Thymus (tissue), 11 donors: ENCODE results near the gene LRRC25. TPM values are rescaled to one million over a fixed set of nuclear protein-coding genes. Genes with fewer than 3 reads are reported as not detected.
"Not testable (repeated sequence)": the region's sequence is repeated elsewhere in the genome, so short reads cannot be mapped to it uniquely, and the experiment has no call there.

ENCODE experiments used
- DNase-seq, 9 donors: peaks; one replicate each; pipeline ENCODE4 v3.0.0-alpha.2; 2013; ENCODE audit warnings: low spot score in 9 of 9, low read depth in 6 of 9, missing footprints in 1 of 9
- H3K27ac ChIP-seq, 2 donors: one replicate each; pipeline ENCODE4 v1.5.1; 2013; ENCODE audit warnings: control low read depth in 1 of 2, low read depth in 1 of 2, low read length in 1 of 2, mild to moderate bottlenecking in 1 of 2, moderate library complexity in 1 of 2
- H3K27me3 ChIP-seq, 2 donors: one replicate each; pipeline ENCODE4 v1.5.1; 2013; ENCODE audit warnings: low read length in 1 of 2; ENCODE audit not compliant: control insufficient read depth in 2 of 2, insufficient read depth in 1 of 2
- H3K36me3 ChIP-seq, 2 donors: one replicate each; pipeline ENCODE4 v1.5.1; 2013; ENCODE audit warnings: low read length in 1 of 2, mild to moderate bottlenecking in 1 of 2, moderate library complexity in 1 of 2; ENCODE audit not compliant: control insufficient read depth in 2 of 2, insufficient read depth in 2 of 2
- H3K4me1 ChIP-seq, 2 donors: one replicate each; pipeline ENCODE4 v1.5.1; 2013; ENCODE audit warnings: low read length in 2 of 2; ENCODE audit not compliant: control insufficient read depth in 2 of 2, insufficient read depth in 2 of 2
- H3K4me3 ChIP-seq, 2 donors: one replicate each; pipeline ENCODE4 v1.5.1; 2013; ENCODE audit warnings: low read length in 2 of 2, control low read depth in 1 of 2, mild to moderate bottlenecking in 1 of 2
- H3K9me3 ChIP-seq, 2 donors: one replicate each; pipeline ENCODE4 v1.5.1; 2013; ENCODE audit warnings: low read length in 1 of 2, mild to moderate bottlenecking in 1 of 2; ENCODE audit not compliant: control insufficient read depth in 2 of 2, insufficient read depth in 1 of 2
- WGBS: extraction: QIAGEN DNeasy Blood & Tissue Kit; methylation state at CpG from one replicate; pipeline ENCODE4 v1.1.7; 2013; 5-methylcytosine and 5-hydroxymethylcytosine counted together
- polyA plus RNA-seq: library from polyadenylated mRNA; stranded (reverse); fragments of 200-250 nt; gene quantifications from one replicate; pipeline ENCODE4 v1.2.3, GENCODE V29; 2013
- total RNA-seq: library from RNA; stranded (reverse); fragments of 120-200 nt; gene quantifications from one replicate; pipeline ENCODE4 v1.2.4, GENCODE V29; 2013
- donor health status: healthy.

Gene LRRC25
- total and polyA plus RNA-seq, 2 donors: 2.5 to 6.2 TPM

DNA sequence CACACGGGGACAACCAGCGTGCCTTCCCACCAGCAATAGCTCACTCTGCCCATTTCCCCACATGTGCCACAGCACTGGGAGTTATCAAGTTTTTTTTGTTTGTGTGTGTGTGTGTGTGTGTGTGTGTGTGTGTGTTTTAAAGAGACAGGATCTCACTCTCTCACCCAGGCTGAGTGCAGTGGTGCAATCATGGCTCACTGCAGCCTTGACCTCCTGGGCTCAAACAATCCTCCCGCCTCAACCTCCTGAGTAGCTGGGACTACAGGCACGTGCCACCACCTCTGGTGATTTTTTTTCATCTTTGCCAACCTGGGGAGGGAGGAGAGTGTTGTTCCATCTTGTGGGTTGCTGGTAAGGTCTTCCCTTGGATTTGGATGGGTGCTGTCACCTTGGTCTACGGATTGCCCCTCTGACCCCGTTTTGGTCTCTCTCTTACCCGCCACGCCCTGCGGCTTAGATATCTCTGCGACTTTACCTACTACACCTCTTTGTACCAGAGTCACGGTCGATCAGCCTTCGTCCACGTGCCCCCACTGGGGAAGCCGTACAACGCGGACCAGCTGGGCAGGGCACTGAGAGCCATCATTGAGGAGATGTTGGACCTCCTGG, 34.4 kb downstream of the LRRC25 start:
- Histone ChIP-seq H3K4me3 (no peak overlapping the region), H3K4me1 (peaks cover 0 to 5% of the 10 kb centered on the region in 2 donors), H3K36me3 (peaks cover 25 to 48% of the 10 kb centered on the region in 2 donors), H3K9me3 (peaks cover 1 to 5% of the 10 kb centered on the region in 2 donors), H3K27ac (no peak overlapping the region), H3K27me3 (no peaks in the 10 kb centered on the region)
- DNase-seq: no peak
- 98% methylated on average over 17 of the region's 17 CpGs for WGBS

DNA sequence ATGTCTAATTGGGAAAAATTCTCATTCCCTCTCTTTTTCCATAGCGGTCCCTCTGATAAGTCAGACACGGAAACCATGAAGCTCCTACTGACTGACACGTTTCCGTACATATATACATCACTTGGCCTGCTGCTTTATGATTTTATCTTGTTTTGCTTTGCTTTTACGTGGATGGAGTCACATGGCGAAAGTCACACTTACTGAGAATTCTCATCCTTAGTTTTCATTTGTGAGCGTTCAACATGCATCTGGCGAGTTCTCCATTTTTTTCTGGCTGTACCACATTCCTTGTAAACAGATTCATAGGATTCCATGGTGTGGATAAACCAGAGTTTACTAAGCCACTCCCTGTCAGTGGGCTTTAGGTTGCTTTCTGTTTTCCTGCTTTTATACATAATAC, 35.8 kb downstream of the LRRC25 start:
- WGBS: 98% methylated on average over 8 of the region's 8 CpGs
- no peak for DNase-seq
- Histone ChIP-seq H3K4me3 (no peak overlapping the region), H3K27ac (no peak overlapping the region), H3K27me3 (no peaks in the 10 kb centered on the region), H3K36me3 (peaks cover 36 to 59% of the 10 kb centered on the region in 2 donors), H3K9me3 (peaks cover 3 to 5% of the 10 kb centered on the region in 2 donors), H3K4me1 (peaks cover 0 to 5% of the 10 kb centered on the region in 2 donors)

DNA sequence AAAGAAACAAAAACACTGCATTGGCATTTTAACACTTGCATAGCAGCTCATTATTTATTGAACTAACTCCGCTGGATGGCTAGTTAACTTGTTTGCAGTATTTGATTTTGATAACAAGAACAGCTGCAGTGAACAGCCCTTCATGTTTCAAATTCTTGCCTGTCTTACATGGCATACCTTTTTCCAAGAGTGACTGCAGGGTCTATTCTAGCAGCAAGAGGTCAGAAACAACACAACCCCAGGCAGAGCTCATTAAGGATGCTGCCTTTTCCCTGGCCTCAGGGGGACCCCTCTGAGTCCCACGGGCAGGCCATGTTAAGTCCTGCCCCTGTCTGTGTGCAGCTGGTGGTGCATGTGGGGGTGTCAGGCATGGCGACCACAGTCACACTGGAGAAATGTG, 40.4 kb downstream of the LRRC25 start:
- peaks cover 0 to 2% of the 10 kb centered on the region in 2 donors for H3K9me3 ChIP-seq
- no peaks in the 10 kb centered on the region for H3K27me3 ChIP-seq
- no peaks in the 10 kb centered on the region for H3K4me1 ChIP-seq
- peaks cover 29 to 44% of the 10 kb centered on the region in 2 donors for H3K36me3 ChIP-seq
- no peak overlapping the region for H3K27ac ChIP-seq
- DNase-seq: no peak
- 98% methylated on average over 3 of the region's 3 CpGs for WGBS
- no peak overlapping the region for H3K4me3 ChIP-seq

DNA sequence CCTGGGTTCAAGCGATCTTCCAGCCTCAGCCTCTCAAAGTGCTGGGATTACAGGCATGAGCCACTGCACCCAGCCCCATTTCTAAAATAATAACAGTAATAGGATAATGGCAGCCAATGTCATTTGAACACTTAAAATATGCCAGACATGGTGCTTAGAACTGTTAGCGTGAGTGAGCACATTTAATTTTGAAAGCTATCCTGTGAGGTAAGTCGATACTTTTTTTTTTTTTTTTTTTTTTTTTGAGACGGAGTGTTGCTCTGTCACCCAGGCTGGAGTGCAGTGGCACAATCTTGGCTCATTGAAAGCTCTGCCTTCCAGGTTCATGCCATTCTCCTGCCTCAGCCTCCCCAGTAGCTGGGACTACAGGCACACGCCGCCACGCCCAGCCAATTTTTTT, 42.7 kb downstream of the LRRC25 start:
- DNase-seq, H3K9me3 ChIP-seq, H3K4me3 ChIP-seq, H3K4me1 ChIP-seq, H3K27me3 ChIP-seq, H3K27ac ChIP-seq: not testable (repeated sequence)
- H3K36me3 ChIP-seq: peaks cover 26 to 34% of the 10 kb centered on the region in 2 donors
- WGBS: 98% methylated on average over 7 of the region's 7 CpGs

DNA sequence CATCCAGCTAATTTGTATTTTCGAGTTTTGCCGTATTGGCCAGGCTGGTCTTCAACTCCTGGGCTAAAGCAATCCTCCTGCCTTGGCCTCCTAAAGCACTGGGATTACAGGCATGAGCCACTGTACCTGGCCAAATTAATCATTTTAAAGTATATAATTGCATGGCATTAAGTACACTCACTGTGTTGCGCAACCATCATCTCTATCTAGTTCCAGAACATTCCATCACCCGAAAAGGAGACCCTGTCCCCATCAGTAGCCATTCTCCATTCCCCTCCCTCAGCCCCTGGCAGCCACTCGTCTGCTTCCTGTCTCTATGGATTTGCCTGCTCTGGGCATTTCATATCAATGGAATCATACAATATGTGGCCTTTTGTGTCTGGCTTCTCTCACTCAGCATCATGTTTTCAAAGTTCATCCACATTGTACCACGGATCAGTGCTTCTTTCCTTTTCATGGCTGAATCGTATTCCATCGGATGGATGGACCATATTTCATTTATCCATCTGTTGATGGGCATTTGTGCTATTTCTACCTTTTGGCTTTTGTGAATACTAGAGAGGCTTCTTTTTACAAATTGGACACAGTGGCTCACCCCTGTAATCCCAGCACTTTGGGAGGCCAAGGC, 43.9 kb downstream of the LRRC25 start:
- Histone ChIP-seq H3K4me3 (no peak overlapping the region), H3K36me3 (peaks cover 22 to 26% of the 10 kb centered on the region in 2 donors), H3K4me1 (no peaks in the 10 kb centered on the region), H3K9me3 (peaks cover 0 to 2% of the 10 kb centered on the region in 2 donors), H3K27ac (no peak overlapping the region), H3K27me3 (no peaks in the 10 kb centered on the region)
- DNase-seq: no peak
- WGBS: 98% methylated on average over 8 of the region's 8 CpGs

DNA sequence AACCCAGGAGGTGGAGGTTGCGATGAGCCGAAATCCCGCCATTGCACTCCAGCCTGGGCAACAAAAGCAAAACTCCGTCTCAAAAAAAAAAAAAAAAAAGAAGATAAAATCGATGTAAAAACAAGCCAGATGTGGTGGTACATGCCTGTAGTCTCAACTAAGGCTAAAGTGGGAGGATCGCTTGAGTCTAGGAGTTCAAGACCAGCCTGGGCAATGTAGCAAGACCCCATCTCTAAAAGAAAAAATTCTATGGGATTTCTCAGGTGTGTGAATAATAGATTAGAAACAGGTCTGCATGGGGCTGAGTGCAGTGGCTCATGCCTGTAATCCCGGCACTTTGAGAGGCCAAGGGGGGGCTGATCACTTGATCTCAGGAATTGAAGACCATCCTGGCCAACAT, 45.9 kb downstream of the LRRC25 start:
- Histone ChIP-seq H3K27ac (no peak overlapping the region), H3K4me1 (no peaks in the 10 kb centered on the region), H3K27me3 (no peaks in the 10 kb centered on the region), H3K9me3 (peaks cover 0 to 3% of the 10 kb centered on the region in 2 donors), H3K4me3 (no peak overlapping the region), H3K36me3 (peaks cover 11 to 18% of the 10 kb centered on the region in 2 donors)
- WGBS: 97% methylated on average over 7 of the region's 7 CpGs
- no peak for DNase-seq

DNA sequence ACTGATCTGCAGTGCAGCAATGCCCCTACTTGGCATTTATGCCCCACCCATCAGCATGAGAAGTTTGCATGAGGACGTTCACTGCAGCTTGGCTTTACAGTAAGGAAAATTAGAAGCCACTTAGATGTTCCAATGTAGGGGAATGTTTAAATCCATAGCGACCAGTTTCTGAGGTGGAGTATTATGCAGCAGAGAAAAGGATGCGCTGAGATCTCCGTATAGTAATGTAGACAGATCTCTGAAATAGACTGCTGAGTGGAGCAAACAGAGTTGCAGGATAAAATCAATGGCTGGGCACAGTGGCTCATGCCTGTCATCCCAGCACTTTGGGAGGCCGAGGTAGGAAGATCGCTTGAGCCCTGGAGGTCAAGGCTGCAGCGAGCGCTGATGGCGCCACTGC, 46.9 kb downstream of the LRRC25 start:
- Histone ChIP-seq H3K4me3 (no peak overlapping the region), H3K4me1 (no peaks in the 10 kb centered on the region), H3K36me3 (peaks cover 7 to 10% of the 10 kb centered on the region in 2 donors), H3K9me3 (peaks cover 0 to 3% of the 10 kb centered on the region in 2 donors), H3K27ac (no peak overlapping the region), H3K27me3 (no peaks in the 10 kb centered on the region)
- WGBS: 94% methylated on average over 9 of the region's 9 CpGs
- DNase-seq: no peak

DNA sequence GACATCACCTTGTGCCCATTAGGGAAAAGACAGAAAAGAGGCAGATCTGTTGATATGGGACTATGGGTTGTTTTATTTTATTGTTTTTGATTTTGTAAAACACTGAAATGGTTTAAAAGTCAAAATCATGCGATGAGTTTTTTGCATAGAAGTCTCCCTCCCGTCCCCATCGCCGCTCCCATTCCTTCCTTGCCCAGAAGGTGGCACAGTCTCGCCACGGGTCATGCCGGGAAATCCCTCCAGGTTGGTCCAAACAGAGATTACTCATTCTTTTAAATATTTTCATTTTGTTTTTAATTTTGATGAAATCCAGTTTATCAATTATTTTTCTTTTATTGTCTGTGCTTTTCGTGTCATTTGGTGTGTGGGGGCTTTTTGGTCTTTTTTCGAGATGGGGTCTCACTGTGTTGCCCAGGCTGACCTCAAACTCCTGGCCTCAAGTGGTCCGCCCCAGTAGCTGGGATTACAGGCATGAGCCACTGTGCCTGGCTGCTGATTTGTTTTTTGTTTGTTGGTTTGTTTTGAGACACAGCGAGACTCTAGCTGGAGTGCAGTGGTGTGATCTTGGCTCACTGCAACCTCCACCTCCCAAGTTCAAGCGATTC, 47.8 kb downstream of the LRRC25 start:
- 74% methylated on average over 12 of the region's 12 CpGs for WGBS
- Histone ChIP-seq H3K4me1 (no peaks in the 10 kb centered on the region), H3K4me3 (no peak overlapping the region), H3K36me3 (peaks cover 8 to 12% of the 10 kb centered on the region in 2 donors), H3K27ac (no peak overlapping the region), H3K9me3 (peaks cover 0 to 3% of the 10 kb centered on the region in 2 donors), H3K27me3 (no peaks in the 10 kb centered on the region)
- no peak for DNase-seq

DNA sequence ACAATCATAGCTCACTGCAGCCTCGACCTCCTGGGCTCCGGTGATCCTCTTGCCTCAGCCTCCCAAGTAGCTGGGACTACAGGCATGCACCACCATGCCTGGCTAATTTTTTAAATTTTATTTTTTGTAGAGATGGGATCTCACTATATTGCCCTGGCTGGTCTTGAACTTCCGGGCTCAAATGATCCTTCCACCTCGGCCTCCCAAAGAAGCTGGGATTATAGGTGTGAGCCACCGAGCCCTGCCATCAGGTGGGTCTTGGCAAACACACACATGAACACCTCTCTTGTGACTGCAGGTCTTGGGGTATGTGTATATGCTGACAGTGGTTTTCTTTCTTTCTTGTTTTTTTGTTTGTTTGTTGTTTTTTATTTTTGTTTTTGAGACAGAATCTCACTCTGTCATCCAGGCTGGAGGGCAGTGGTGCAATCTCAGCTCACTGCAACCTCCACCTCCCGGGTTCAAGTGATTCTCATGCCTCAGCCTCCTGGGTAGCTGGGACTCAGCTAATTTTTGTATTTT, 48.5 kb downstream of the LRRC25 start:
- H3K27ac ChIP-seq, H3K27me3 ChIP-seq, H3K4me3 ChIP-seq, H3K9me3 ChIP-seq, H3K4me1 ChIP-seq, DNase-seq: not testable (repeated sequence)
- peaks cover 8 to 15% of the 10 kb centered on the region in 2 donors for H3K36me3 ChIP-seq
- WGBS: 96% methylated on average over 6 of the region's 6 CpGs
